PC-3 (cell line): ENCODE measurements around the gene LENG9. TPM values are rescaled to one million over a fixed set of nuclear protein-coding genes. Genes with fewer than 3 reads are reported as not detected.

Experiments used
- ATAC-seq: fragments of 200-7000 bp; cut with Tn5 transposase; 2 replicates; pipeline ENCODE4 v1.9.1; 2020; ENCODE audit warnings: mild to moderate bottlenecking, moderate library complexity
- BruUV-seq: library from RNA; stranded (reverse); fragments of 400-500 nt; replicated peaks from 2 replicates; lab custom pipeline; 2021; lab: Mats Ljungman, UMichigan
- CTCF ChIA-PET: fragments of 300-600 bp; sonication (Branson Sonifier 250); formaldehyde crosslinking; loops from one replicate; lab custom pipeline; 2022; ENCODE audit warnings: antibody characterized with exemption; lab: Charles Lee
- POLR2A ChIA-PET: fragments of 300-600 bp; sonication (Branson Sonifier 250); formaldehyde crosslinking; loops from one replicate; lab custom pipeline; 2022; ENCODE audit warnings: antibody characterized with exemption; ENCODE audit not compliant: unreplicated experiment; lab: Charles Lee
- DNase-seq: peaks from one replicate; pipeline ENCODE4 v3.0.0-alpha.2; 2015
- H2AFZ ChIP-seq: fragments of 300-600 bp; sonication (generic); 2 replicates; pipeline ENCODE4 v1.6.0; 2016; ENCODE audit warnings: antibody characterized with exemption, low read length
- H3F3A ChIP-seq: fragments of 300-600 bp; sonication (generic); one replicate; pipeline ENCODE4 v1.6.0; 2017; ENCODE audit warnings: antibody characterized with exemption, low read length, control low read depth, mild to moderate bottlenecking; ENCODE audit not compliant: unreplicated experiment
- H3K27ac ChIP-seq: fragments of 300-600 bp; sonication (generic); 2 replicates; pipeline ENCODE4 v1.5.1; 2016; ENCODE audit warnings: mild to moderate bottlenecking, low read length
- H3K27me3 ChIP-seq: fragments of 300-600 bp; sonication (generic); 2 replicates; pipeline ENCODE4 v1.6.1; 2016; ENCODE audit warnings: low read length, mixed read lengths
- H3K36me3 ChIP-seq: fragments of 300-600 bp; sonication (generic); 2 replicates; pipeline ENCODE4 v1.6.1; 2016; ENCODE audit warnings: low read depth, mixed run types, low read length, mixed read lengths
- H3K4me1 ChIP-seq: fragments of 300-600 bp; sonication (generic); 2 replicates; pipeline ENCODE4 v1.5.1; 2016; ENCODE audit warnings: low read length; ENCODE audit not compliant: insufficient read depth
- H3K4me2 ChIP-seq: fragments of 300-600 bp; sonication (generic); 2 replicates; pipeline ENCODE4 v1.6.0; 2016; ENCODE audit warnings: low read length
- H3K4me3 ChIP-seq: fragments of 300-600 bp; sonication (generic); 2 replicates; pipeline ENCODE4 v1.5.1; 2016; ENCODE audit warnings: mild to moderate bottlenecking, low read length, mixed read lengths
- H3K79me2 ChIP-seq: fragments of 300-600 bp; sonication (generic); 2 replicates; pipeline ENCODE4 v1.6.1; 2017; ENCODE audit warnings: low read length, mixed read lengths
- H3K9ac ChIP-seq: fragments of 300-600 bp; sonication (generic); 2 replicates; pipeline ENCODE4 v1.6.0; 2016; ENCODE audit warnings: mild to moderate bottlenecking, low read length
- H3K9me2 ChIP-seq: fragments of 300-600 bp; sonication (generic); replicated peaks from 2 replicates; pipeline ENCODE4 v1.6.1; 2016; ENCODE audit warnings: mixed run types, low read length, mixed read lengths
- H3K9me3 ChIP-seq: fragments of 300-600 bp; sonication (generic); 2 replicates; pipeline ENCODE4 v1.6.1; 2016; ENCODE audit warnings: low read length, mixed read lengths
- H4K20me1 ChIP-seq: fragments of 300-600 bp; sonication (generic); 2 replicates; pipeline ENCODE4 v1.6.1; 2016; ENCODE audit warnings: low read length, mixed read lengths
- EZH2 ChIP-seq: fragments of 300-600 bp; sonication (generic); IDR thresholded peaks from one replicate; pipeline ENCODE4 v1.6.1; 2017; ENCODE audit warnings: antibody characterized with exemption, mild to moderate bottlenecking, low read length; ENCODE audit not compliant: unreplicated experiment
- EZH2phosphoT487 ChIP-seq: fragments of 300-600 bp; sonication (generic); IDR thresholded peaks from 2 replicates; pipeline ENCODE4 v1.6.1; 2018; ENCODE audit warnings: mild to moderate bottlenecking, antibody characterized with exemption, low read length, borderline replicate concordance
- intact Hi-C: fragments of 100-400 bp; cut with micrococcal nuclease; formaldehyde crosslinking; loops from 2 replicates; pipeline ENCODE4 v1.9.0; 2023
- total RNA-seq: library from RNA; depleted of rRNA; stranded (reverse); fragments of >200 nt; gene quantifications from 2 replicates; pipeline ENCODE4 v1.2.3, GENCODE V29; 2014
- TF ChIP-seq, protein P1 (sequence below): fragments of 300-600 bp; sonication (generic); conservative IDR thresholded peaks from 2 replicates; pipeline ENCODE4 v1.5.1; 2017; ENCODE audit warnings: antibody characterized with exemption, low read depth, mild to moderate bottlenecking, low read length

Gene LENG9
- total RNA-seq, 1 experiment from 2014 or later: 7.1 TPM

DNA sequence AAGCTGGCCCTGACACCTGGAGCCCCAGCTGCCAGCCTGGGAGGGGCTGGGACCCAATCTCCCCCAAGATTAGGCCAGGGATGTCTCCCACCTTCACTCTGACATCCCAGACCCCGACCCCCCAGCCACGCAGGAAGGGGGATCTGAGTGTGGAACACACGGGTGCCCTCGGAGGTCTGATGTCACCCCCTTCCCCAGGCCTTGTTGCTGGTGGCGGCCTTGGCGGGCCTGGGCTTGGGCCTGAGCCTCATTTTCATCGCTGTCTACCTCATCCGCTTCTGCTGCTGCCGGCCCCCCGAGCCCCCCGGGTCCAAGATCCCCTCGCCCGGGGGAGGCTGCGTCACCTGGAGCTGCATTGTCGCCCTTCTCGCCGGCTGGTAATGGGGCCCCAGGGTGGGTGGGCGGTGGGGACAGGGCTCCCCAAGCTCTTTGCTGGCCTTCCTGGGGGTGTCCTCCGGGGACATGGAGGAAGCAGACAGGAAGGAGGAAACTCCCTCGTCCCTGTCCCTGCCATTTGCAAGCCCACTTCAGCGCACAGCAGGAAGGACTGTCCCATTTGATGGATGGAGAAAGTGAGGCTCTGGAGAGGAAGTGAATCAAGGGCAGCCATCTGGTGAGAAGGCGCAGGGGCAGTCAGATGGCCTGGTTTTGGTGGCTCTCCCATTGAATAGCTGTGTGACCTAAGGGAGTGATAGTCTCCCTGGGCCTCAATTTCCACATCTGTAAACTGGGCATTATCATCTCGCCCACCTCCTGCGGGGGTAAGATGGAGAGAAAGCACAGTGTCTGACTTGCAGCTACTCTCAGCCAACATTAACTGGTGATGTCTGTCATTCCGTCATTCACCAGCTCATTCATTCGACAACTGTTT, 44.4 kb downstream of the LENG9 start:
- H3K9me2 ChIP-seq: no peaks in the 10 kb centered on the region
- ATAC-seq: no peak
- no peaks in the 10 kb centered on the region for H3K27me3 ChIP-seq
- H3K4me2 ChIP-seq: no peak overlapping the region
- no peaks in the 10 kb centered on the region for H3K79me2 ChIP-seq
- POLR2A ChIA-PET: no interaction called here
- no peak overlapping the region for H3K4me3 ChIP-seq
- CTCF ChIA-PET: no interaction called here
- TF ChIP-seq, protein P1, sequence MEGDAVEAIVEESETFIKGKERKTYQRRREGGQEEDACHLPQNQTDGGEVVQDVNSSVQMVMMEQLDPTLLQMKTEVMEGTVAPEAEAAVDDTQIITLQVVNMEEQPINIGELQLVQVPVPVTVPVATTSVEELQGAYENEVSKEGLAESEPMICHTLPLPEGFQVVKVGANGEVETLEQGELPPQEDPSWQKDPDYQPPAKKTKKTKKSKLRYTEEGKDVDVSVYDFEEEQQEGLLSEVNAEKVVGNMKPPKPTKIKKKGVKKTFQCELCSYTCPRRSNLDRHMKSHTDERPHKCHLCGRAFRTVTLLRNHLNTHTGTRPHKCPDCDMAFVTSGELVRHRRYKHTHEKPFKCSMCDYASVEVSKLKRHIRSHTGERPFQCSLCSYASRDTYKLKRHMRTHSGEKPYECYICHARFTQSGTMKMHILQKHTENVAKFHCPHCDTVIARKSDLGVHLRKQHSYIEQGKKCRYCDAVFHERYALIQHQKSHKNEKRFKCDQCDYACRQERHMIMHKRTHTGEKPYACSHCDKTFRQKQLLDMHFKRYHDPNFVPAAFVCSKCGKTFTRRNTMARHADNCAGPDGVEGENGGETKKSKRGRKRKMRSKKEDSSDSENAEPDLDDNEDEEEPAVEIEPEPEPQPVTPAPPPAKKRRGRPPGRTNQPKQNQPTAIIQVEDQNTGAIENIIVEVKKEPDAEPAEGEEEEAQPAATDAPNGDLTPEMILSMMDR: no peak
- no peak for TF ChIP-seq EZH2
- no peak for TF ChIP-seq EZH2phosphoT487
- H2AFZ ChIP-seq: no peak overlapping the region
- H3K36me3 ChIP-seq: no peaks in the 10 kb centered on the region
- H3K9ac ChIP-seq: no peak overlapping the region
- H3K27ac ChIP-seq: no peak overlapping the region
- no peaks in the 10 kb centered on the region for H3K4me1 ChIP-seq
- H3F3A ChIP-seq: no peaks in the 10 kb centered on the region
- no TSS peak for BruUV-seq
- no peaks in the 10 kb centered on the region for H4K20me1 ChIP-seq
- no peaks in the 10 kb centered on the region for H3K9me3 ChIP-seq
- no peak for DNase-seq
- intact Hi-C loops: no loop called here

DNA sequence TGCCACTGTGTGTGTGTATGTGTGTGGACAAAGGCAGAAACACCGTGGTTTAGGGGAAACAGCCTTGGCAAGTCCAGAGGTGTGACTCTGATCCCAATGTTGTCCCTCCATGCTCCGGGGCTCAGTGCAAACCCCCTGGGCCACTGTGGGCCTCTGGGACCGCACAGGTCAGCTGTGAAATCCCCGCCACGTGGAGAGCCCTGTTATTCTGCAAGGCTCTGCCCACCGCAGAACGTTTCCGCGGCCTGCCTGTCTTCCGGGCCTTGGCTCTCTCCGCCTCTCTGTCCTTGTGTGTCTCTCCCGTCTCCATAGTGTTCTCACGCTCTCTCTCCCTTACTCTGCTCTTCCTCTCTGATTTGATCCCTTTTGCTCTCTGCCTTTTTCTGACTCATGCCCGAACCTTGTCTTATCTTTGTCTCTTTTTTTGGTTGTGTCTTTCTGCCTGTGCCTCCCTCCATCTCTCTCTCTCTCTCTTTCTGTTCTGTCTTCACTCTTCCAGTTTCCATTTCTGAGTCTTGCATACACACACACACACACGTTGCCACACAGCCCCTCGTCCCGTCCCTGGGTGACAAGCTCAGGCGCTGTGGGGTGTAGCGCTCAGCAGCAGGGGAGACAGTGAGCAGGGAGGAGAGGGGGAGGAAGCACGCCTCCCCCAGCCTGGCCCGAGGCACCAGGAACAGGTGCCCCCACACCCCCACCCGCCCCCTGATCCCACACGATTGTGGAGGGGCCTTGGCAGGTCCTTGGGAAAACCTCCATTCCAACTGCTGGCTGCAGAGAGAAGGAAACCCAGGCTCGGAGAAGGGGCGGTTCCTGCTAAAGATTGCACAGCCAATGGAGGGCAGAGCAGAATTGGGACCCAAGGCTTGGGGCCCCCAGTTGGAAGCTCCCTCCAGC, 45.3 kb downstream of the LENG9 start:
- no peaks in the 10 kb centered on the region for H3F3A ChIP-seq
- H3K4me2 ChIP-seq: no peak overlapping the region
- no peaks in the 10 kb centered on the region for H3K36me3 ChIP-seq
- no peaks in the 10 kb centered on the region for H3K9me3 ChIP-seq
- no peak overlapping the region for H3K4me3 ChIP-seq
- H3K9ac ChIP-seq: no peak overlapping the region
- no peaks in the 10 kb centered on the region for H3K9me2 ChIP-seq
- no peak for TF ChIP-seq EZH2phosphoT487
- TF ChIP-seq, protein P1: no peak
- TF ChIP-seq EZH2: no peak
- ChIA-PET POLR2A (no interaction called here), CTCF (no interaction called here)
- H4K20me1 ChIP-seq: no peaks in the 10 kb centered on the region
- no peak for DNase-seq
- no peak overlapping the region for H3K27ac ChIP-seq
- no peak overlapping the region for H2AFZ ChIP-seq
- BruUV-seq: no TSS peak
- no peak for ATAC-seq
- intact Hi-C loops: no loop called here
- H3K4me1 ChIP-seq: no peaks in the 10 kb centered on the region
- H3K79me2 ChIP-seq: no peaks in the 10 kb centered on the region
- H3K27me3 ChIP-seq: no peaks in the 10 kb centered on the region
